ENCODE measurements around the gene PLCZ1. TPM values are rescaled to one million over a fixed set of nuclear protein-coding genes. Genes with fewer than 3 reads are reported as not detected.
A peak's percentile ranks its signal among the peaks of the same experiment; 100 is the strongest.

Gene PLCZ1
- total and polyA plus RNA-seq, 2 experiments from 2014 or later, result not detected

GRCh38 chr12:18676996-18677588 is 60.7 kb downstream of the PLCZ1 start:
- no peaks in the 10 kb centered on the region for H3K36me3 ChIP-seq (replicated peaks; ENCODE audit: insufficient read depth, low read depth)
- H3K9me2 ChIP-seq (replicated peaks; ENCODE audit: insufficient read depth), result no peaks in the 10 kb centered on the region
- no peaks in the 10 kb centered on the region for H3K27me3 ChIP-seq
- DNase-seq (ENCODE audit: low spot score), result no peak
- no peak overlapping the region for H3K4me3 ChIP-seq
- H3K4me1 ChIP-seq (ENCODE audit: insufficient read depth), result peaks cover 9% of the 10 kb centered on the region
- no peak overlapping the region for H3K27ac ChIP-seq
- no peak for TF ChIP-seq EZH2phosphoT487 (IDR thresholded peaks at IDR 0.05; ENCODE audit: low read depth, severe bottlenecking, unreplicated experiment)
- TF ChIP-seq EZH2 (IDR thresholded peaks at IDR 0.05; ENCODE audit: borderline replicate concordance), result no peak
- TF ChIP-seq CTCF (IDR thresholded peaks at IDR 0.05; ENCODE audit: poor library complexity), result no peak
- no peaks in the 10 kb centered on the region for H4K20me1 ChIP-seq (ENCODE audit: insufficient read depth, poor library complexity, severe bottlenecking)
- no peak overlapping the region for H2AFZ ChIP-seq
- H3K9me3 ChIP-seq (ENCODE audit: low read depth), result no peaks in the 10 kb centered on the region
- 67% methylated on average over 5 of the region's 5 CpGs for WGBS (ENCODE audit: low lambda C conversion rate, missing lambda C conversion rate)
- H3K79me2 ChIP-seq, result no peaks in the 10 kb centered on the region
- no peak overlapping the region for H3K4me2 ChIP-seq

GRCh38 chr12:18676141-18676540 is 61.7 kb downstream of the PLCZ1 start:
- Histone ChIP-seq H3K9me2 (replicated peaks; ENCODE audit: insufficient read depth) (no peaks in the 10 kb centered on the region), H3K4me3 (no peak overlapping the region), H3K4me1 (ENCODE audit: insufficient read depth) (peaks cover 9% of the 10 kb centered on the region), H4K20me1 (ENCODE audit: insufficient read depth, poor library complexity, severe bottlenecking) (no peaks in the 10 kb centered on the region), H3K4me2 (no peak overlapping the region), H2AFZ (no peak overlapping the region), H3K9me3 (ENCODE audit: low read depth) (no peaks in the 10 kb centered on the region), H3K79me2 (no peaks in the 10 kb centered on the region), H3K27me3 (no peaks in the 10 kb centered on the region), H3K36me3 (replicated peaks; ENCODE audit: insufficient read depth, low read depth) (no peaks in the 10 kb centered on the region), H3K27ac (no peak overlapping the region)
- DNase-seq (ENCODE audit: low spot score), result peak; percentile 9
- TF ChIP-seq EZH2phosphoT487 (IDR thresholded peaks at IDR 0.05; ENCODE audit: low read depth, severe bottlenecking, unreplicated experiment) (no peak), EZH2 (IDR thresholded peaks at IDR 0.05; ENCODE audit: borderline replicate concordance) (no peak), CTCF (IDR thresholded peaks at IDR 0.05; ENCODE audit: poor library complexity) (no peak)

GRCh38 chr12:18658829-18659228 is 79.0 kb downstream of the PLCZ1 start:
- no peaks in the 10 kb centered on the region for H3K9me2 ChIP-seq (replicated peaks; ENCODE audit: insufficient read depth)
- H3K27ac ChIP-seq, result no peak overlapping the region
- no peak overlapping the region for H3K4me2 ChIP-seq
- no peaks in the 10 kb centered on the region for H4K20me1 ChIP-seq (ENCODE audit: insufficient read depth, poor library complexity, severe bottlenecking)
- TF ChIP-seq EZH2phosphoT487 (IDR thresholded peaks at IDR 0.05; ENCODE audit: low read depth, severe bottlenecking, unreplicated experiment) (no peak), EZH2 (IDR thresholded peaks at IDR 0.05; ENCODE audit: borderline replicate concordance) (no peak)
- no peaks in the 10 kb centered on the region for H3K9me3 ChIP-seq (ENCODE audit: low read depth)
- DNase-seq (ENCODE audit: low spot score), result no peak
- no peaks in the 10 kb centered on the region for H3K36me3 ChIP-seq (replicated peaks; ENCODE audit: insufficient read depth, low read depth)
- H3K4me3 ChIP-seq, result no peak overlapping the region
- H3K4me1 ChIP-seq (ENCODE audit: insufficient read depth), result no peaks in the 10 kb centered on the region
- no peak overlapping the region for H2AFZ ChIP-seq
- no peaks in the 10 kb centered on the region for H3K27me3 ChIP-seq
- no peaks in the 10 kb centered on the region for H3K79me2 ChIP-seq

- Histone ChIP-seq H3K9me2 (replicated peaks; ENCODE audit: insufficient read depth) (no peaks in the 10 kb centered on the region), H2AFZ (no peak overlapping the region), H3K4me3 (no peak overlapping the region), H3K9me3 (ENCODE audit: low read depth) (no peaks in the 10 kb centered on the region), H3K36me3 (replicated peaks; ENCODE audit: insufficient read depth, low read depth) (no peaks in the 10 kb centered on the region), H3K79me2 (no peaks in the 10 kb centered on the region), H4K20me1 (ENCODE audit: insufficient read depth, poor library complexity, severe bottlenecking) (no peaks in the 10 kb centered on the region), H3K4me1 (ENCODE audit: insufficient read depth) (no peaks in the 10 kb centered on the region), H3K27ac (no peak overlapping the region), H3K27me3 (no peaks in the 10 kb centered on the region), H3K4me2 (no peak overlapping the region)
- 48% methylated on average over 2 of the region's 2 CpGs for WGBS (ENCODE audit: low lambda C conversion rate, missing lambda C conversion rate)
- no peak for TF ChIP-seq CTCF (IDR thresholded peaks at IDR 0.05; ENCODE audit: poor library complexity)
- TF ChIP-seq EZH2phosphoT487 (IDR thresholded peaks at IDR 0.05; ENCODE audit: low read depth, severe bottlenecking, unreplicated experiment), result no peak
- TF ChIP-seq EZH2 (IDR thresholded peaks at IDR 0.05; ENCODE audit: borderline replicate concordance), result no peak
- DNase-seq (ENCODE audit: low spot score), result no peak
Measured at GRCh38 chr12:18658179-18658578, 79.6 kb downstream of the PLCZ1 start.

Data from hepatocyte (in vitro differentiated cells).